GM20431 (cell line): ENCODE measurements around the gene RHOF.
"Not testable (repeated sequence)": the region's sequence is repeated elsewhere in the genome, so short reads cannot be mapped to it uniquely, and the experiment has no call there.

Experiments
- in situ Hi-C: fragments of 300-500 bp; cut with MseI, MboI; formaldehyde crosslinking; loops from one replicate; pipeline ENCODE4 v1.15.0; 2020; ENCODE audit warnings: low sequenced_read_pairs; ENCODE audit not compliant: unreplicated experiment

Gene RHOF

DNA sequence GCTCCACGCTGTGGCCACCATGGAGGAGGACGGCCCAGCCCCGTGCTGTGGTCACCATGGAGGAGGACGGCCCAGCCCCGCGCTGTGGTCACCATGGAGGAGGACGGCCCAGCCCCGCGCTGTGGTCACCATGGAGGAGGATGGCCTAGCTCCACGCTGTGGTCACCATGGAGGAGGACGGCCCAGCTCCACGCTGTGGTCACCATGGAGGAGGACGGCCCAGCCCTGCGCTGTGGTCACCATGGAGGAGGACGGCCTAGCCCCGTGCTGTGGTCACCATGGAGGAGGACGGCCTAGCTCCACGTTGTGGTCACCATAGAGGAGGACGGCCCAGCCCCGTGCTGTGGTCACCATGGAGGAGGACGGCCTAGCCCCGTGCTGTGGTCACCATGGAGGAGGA lies 35.0 kb downstream of the RHOF start:
- in situ Hi-C loops, result not testable (repeated sequence)

DNA sequence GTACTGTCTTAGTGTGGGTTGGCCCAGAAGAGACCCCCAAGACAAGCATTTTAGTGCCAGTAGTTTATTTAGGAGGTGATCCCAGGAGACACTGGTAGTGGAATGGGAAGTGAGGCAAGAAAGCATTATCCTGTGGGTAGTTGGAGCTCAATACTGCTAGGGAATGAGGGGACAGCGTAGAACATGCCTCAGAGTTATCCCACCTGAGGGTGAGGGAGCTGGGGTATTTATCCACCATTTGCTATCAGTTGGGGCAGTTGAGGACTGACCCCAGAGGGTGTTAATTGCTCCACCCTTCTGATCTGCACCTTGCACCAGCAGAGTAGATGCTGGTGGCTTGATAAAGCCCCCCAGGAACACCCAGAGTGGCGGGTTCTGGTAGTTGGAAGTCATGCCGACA lies 37.9 kb downstream of the RHOF start:
- in situ Hi-C loops, result no loop called here

DNA sequence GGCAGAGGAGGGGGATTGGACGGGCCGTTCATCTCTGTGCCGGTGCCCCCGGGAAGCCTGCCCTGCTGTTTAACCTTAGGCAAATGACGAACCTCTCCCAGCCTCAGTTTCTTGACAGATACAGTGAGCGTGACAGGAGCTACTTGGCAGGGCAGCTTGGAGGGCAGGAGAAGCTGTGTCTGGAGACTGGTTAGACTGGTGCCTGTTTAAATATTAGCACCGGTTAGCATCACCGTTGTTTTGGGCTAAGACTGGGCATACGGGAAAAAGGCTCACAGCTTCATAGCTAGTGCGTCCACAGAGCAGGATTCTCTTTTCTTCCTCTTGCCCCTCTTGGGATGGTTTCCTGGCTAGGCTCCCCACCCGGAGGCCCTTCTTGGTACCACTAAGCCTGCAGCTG lies 38.7 kb downstream of the RHOF start:
- in situ Hi-C loops, result no loop called here

DNA sequence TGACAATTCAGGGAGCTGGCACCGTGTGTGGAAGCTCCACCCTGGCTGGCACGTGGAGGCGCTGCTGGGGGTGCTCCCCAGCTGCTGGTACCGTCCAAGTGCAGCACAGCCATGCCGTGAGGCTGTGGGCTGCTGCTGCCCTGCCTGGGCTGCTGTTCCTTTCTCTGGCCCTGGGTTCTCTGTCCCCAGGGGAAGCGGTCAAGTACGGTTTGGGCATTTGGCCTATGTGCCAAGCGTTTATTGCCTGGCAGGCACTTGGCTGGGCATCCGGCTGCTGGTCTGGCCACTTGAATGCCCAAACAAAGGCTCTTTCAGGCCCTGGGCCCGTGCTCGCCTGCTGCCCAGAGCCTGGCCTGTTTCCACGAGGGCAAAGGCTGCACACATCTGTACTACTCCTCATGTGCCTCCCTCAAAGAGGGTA lies 39.6 kb downstream of the RHOF start:
- in situ Hi-C loops, result no loop called here

DNA sequence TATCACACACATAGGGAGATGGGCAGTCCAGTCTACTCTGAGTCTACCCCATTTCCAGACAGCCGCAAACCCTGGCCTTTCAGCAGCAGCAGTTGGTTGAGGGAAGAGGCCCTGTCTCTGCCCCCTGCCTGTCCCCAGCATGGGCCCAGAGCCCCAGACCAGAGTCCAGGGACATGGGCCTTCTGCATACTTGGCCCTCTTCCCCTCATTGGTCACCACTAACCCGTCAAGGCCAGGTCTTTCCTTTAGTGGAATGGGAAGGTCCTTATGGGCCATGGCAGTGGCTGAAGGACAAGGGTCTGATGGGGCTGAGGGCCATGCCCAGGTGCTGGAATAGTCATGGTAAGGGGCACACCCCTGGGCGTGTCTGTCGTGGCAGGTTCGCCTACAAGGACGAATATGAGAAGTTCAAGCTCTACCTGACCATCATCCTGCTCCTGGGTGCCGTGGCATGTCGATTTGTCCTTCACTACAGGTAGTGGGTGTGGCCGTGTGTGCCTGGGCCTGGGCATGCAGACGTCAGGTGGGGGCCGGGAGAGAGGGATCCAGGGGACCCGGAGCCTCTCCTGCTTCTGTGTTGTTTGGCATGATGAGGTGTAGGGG lies 41.6 kb downstream of the RHOF start:
- in situ Hi-C loops, result no loop called here

DNA sequence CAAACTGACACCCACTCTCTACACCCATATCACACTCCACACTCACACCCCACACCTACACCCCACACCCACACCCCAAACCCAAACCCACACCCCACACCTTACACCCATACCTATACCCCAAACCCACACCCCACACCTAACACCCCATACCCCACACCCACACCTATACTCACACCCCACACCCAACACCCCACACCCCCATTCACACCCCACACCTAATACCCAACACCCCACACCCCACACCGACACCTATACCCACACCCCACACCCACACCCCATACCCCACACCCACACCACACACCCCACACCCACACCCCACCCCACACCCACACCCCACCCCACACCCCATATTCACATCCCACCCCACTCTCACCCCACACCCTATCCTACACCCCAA lies 42.5 kb downstream of the RHOF start:
- in situ Hi-C loops, result no loop called here

DNA sequence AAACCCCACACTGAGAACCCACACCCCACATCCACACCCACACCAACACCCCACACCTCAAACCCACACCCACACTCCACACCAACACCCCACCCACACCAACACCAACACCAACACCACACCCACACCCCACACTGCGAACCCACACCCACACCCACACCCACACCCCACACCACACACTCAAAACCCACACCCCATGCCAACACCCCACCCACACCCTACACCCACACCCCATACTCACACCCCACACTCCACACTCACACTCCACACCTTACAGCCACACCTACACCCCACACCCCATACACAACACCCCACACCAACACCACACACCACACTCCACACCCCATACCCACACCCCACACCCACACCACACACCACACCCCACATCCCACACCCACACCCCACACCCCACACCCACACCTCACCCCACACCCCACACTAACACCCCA lies 43.0 kb downstream of the RHOF start:
- in situ Hi-C loops, result no loop called here

DNA sequence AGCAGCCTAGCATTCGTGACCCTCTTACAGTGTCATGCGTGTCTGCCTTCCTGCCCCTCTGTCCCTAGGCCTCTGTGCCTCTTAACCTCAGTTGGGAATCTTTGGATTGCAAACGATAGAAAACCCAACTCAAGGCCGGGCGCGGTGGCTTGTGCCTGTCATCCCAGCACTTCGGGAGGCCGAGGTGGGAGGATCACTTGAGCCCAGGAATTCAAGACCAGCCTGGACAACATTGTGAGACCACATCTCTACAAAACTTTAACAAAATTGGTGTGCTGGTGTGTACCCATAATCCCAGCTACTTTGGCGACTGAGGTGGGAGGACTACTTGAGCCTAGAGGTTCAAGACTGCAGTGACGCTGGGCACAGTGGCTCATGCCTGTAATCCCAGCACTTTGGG lies 44.2 kb downstream of the RHOF start:
- in situ Hi-C loops, result no loop called here

DNA sequence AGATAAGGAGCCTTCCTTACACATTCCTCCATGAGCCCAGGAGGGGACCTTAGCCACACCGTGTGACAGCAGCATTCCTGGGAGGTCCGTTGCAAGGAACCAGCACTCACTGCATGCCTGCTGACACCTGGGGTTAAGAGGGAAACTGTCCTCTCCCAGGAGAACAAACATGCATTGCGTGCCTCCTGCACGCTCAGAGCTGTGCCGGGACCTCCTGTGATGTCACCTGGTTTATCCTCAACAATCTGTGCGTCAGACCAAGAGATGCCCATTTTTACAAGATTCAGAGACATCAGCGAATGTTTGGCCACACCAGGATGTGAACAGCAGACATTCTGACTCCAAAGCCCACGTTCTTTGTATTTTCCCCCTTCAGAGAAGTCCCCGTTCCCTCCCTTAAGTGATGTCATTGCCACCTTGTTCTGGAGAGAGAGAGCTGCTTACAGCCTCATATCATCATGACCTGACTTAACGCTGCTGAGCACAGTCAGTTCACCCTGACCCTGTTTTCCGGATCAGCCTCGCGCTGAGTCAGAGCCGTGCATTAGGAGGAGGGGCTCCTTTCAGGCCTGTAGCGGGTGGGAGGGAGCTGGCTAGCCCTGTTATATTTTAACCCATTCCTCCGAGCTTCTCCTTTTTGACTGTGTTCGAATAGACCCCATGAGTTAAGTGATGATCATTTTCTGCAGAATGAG lies 44.8 kb downstream of the RHOF start:
- in situ Hi-C loops, result no loop called here

DNA sequence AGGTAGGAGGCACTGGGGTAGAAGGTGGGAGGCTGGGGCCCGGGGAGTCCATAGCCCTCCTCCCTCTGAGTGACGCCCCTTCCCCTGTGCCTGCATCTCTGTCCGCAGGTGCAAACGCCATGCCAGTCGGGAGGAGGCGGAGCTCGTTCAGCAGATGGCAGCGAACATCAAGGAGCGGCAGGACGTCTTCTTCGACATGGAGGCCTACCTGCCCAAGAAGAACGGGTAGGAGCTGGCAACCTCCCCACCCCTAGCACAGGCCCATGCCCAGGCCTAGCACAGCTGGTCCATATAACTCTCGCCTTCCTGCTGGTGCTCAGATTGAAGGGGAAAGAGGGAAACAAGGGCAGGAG lies 45.3 kb downstream of the RHOF start:
- in situ Hi-C loops, result no loop called here

DNA sequence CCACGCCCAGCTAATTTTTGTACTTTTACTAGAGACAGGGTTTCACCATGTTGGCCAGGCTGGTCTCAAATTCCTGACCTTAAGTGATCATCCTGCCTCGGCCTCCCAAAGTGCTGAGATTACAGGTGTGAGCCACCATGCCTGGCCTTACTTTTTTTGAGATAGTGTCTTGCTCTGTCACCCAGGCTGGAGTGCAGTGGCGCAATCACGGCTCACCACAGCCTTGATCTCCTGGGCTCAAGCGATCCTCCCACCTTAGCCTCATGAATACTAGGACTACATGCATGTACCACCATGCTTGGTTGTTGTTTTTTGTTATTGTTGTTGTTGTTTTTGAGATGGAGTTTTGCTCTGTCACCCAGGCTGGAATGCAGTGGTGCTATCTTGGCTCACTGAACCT lies 47.9 kb downstream of the RHOF start:
- in situ Hi-C loops, result not testable (repeated sequence)

DNA sequence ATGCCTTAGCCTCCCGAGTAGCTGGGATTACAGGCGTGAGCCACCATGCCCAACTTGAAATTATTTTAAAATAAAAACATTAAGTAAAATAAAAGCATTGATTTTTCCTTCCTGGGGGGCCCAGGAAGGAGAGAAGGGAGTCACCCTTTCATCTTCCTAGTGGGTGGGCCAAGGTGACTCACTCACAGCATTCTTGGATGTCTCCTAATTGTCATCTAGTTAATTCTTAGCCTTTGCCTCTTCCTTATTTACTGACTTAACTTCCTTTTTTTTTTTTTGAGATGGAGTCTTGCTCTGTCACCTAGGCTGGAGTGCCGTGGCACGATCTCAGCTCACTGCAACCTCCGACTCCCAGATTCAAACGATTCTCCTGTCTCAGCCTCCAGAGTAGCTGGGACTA lies 51.7 kb downstream of the RHOF start:
- in situ Hi-C loops, result no loop called here

DNA sequence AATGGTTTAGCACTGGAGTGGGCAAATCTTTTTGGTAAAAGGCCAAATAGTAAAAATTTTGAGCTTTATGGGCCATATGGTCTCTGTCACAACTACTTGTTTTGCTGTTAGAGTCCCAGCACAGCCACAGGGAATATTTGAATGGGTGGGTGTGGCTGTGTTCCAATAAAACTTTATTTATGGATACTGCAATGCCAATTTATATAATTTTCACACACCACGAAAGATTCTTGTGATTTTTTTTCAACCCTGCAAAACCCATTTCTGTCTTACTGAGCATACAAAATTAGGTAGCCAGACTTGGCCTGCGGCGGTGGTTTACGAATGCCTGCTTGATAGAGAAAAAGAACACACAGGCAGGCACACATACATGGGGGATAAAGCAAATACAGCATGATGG lies 52.6 kb downstream of the RHOF start:
- in situ Hi-C loops, result no loop called here

DNA sequence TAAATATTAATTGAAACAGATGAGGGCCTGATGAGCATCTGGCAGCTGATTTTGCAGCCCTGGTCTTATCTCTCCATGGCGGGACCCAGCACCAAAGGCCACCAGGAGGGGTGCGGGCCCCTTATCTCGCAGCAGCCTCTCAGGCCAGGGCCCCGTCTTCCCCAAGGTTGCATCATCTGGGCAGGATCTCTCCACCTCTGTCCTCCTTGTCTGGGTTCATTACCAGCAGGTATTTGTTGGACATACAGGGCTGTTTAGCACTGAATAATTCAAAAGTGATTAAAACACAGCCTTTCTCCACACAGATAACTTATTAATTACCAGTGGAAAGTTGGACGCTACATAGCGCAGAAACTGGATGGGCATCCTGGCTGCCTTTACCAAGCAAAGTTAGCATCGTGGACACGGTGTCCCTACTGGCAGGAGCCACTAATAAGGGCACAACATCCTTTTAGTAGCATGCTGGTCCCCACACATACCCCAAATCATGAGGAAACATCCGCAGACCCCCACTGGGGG lies 55.1 kb downstream of the RHOF start:
- in situ Hi-C loops, result no loop called here

DNA sequence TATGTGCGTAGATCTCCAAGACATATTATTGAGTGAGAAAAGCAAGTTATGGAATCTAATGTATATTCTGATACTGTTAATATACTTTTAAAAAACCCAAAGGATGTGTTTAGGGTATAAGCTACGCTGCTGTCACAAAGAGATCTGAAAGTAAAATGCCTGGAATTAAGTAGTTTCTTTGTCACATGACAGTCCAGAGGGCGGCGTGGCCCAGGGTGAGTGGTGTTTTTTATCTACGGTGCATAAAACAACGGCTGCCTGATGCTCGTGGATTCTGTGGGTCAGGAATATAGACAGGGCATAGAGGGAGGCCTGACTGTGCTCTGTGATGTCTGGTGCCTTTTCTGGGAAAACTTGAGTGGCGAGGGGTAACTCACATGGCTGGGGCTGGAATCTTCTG lies 59.6 kb downstream of the RHOF start:
- in situ Hi-C loops, result no loop called here

DNA sequence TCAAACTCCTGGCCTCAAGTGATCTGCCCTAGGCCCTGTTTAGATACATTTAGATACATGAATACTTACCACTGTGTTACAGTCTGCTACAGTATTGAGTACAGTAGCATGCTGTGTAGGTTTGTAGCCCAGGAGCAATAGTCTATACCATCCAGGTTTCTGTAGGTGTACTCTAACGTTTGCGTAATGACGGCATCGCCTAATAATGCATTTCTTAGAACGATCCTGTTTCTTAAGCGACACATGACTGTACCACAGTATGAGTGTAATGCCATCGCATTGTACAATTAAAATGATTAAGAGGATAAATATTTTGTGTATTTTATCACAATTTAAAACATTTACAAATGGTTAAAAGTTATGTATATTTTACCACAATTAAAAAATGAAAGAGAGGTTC lies 62.0 kb downstream of the RHOF start:
- in situ Hi-C loops, result no loop called here

DNA sequence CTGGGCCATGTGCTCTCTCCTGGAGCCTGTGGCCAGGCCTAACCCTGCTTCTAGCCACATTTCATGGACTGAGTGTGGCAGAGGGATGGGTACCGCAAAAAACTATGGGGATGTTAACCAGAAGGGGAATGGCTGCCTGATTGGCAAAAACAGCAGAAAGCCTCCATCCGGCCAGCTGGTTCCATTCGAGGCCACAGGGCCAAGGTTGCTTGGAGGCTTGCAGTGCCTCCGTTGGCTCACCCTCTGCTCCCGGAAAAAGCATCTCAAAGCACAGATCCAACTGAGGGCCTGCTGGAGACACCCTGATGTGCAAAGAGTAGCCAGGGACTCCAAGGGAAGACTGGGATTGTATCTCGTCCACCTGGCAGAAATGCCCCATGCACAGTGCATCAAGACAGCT lies 64.5 kb downstream of the RHOF start:
- in situ Hi-C loops, result no loop called here
